ENCODE results near the gene ATRAID.

DNA sequence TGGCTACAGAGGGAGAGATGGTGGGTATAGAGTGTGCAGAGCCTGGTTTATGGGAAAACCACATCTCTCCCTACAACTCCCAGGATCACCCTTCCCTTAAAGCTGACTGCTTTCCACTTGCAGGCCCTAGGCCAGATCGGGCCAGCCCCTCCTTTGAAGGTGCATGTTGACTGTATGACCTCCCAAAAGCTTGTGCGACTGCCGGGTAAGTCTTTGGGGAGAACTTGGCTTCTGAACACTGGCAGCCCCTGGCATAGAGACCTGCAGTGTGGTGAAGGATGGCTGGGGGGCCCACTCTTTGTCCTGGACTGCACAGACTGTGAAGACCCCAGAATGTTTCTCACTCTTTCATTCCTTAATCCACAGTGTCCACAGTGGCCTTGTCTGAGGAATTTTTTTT lies 24.8 kb downstream of the ATRAID start:
- TF ChIP-seq, protein P1, sequence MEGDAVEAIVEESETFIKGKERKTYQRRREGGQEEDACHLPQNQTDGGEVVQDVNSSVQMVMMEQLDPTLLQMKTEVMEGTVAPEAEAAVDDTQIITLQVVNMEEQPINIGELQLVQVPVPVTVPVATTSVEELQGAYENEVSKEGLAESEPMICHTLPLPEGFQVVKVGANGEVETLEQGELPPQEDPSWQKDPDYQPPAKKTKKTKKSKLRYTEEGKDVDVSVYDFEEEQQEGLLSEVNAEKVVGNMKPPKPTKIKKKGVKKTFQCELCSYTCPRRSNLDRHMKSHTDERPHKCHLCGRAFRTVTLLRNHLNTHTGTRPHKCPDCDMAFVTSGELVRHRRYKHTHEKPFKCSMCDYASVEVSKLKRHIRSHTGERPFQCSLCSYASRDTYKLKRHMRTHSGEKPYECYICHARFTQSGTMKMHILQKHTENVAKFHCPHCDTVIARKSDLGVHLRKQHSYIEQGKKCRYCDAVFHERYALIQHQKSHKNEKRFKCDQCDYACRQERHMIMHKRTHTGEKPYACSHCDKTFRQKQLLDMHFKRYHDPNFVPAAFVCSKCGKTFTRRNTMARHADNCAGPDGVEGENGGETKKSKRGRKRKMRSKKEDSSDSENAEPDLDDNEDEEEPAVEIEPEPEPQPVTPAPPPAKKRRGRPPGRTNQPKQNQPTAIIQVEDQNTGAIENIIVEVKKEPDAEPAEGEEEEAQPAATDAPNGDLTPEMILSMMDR (IDR thresholded peaks at IDR 0.05; ENCODE audit: insufficient read depth, low read length) = no peak
- TF ChIP-seq POLR2AphosphoS5 (IDR thresholded peaks at IDR 0.05; ENCODE audit: low read depth) (no peak), SPI1 (IDR thresholded peaks at IDR 0.05; ENCODE audit: borderline replicate concordance, low read depth) (no peak)
- TF ChIP-seq, protein P2, sequence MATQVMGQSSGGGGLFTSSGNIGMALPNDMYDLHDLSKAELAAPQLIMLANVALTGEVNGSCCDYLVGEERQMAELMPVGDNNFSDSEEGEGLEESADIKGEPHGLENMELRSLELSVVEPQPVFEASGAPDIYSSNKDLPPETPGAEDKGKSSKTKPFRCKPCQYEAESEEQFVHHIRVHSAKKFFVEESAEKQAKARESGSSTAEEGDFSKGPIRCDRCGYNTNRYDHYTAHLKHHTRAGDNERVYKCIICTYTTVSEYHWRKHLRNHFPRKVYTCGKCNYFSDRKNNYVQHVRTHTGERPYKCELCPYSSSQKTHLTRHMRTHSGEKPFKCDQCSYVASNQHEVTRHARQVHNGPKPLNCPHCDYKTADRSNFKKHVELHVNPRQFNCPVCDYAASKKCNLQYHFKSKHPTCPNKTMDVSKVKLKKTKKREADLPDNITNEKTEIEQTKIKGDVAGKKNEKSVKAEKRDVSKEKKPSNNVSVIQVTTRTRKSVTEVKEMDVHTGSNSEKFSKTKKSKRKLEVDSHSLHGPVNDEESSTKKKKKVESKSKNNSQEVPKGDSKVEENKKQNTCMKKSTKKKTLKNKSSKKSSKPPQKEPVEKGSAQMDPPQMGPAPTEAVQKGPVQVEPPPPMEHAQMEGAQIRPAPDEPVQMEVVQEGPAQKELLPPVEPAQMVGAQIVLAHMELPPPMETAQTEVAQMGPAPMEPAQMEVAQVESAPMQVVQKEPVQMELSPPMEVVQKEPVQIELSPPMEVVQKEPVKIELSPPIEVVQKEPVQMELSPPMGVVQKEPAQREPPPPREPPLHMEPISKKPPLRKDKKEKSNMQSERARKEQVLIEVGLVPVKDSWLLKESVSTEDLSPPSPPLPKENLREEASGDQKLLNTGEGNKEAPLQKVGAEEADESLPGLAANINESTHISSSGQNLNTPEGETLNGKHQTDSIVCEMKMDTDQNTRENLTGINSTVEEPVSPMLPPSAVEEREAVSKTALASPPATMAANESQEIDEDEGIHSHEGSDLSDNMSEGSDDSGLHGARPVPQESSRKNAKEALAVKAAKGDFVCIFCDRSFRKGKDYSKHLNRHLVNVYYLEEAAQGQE (IDR thresholded peaks at IDR 0.05; ENCODE audit: insufficient replicate concordance, low read depth) = no peak
